ENCODE data around the gene APOL1. TPM values are rescaled to one million over a fixed set of nuclear protein-coding genes. Genes with fewer than 3 reads are reported as not detected.

Gene APOL1
- total and polyA plus RNA-seq, 2 of the 4 experiments (the other 2 are of a cell fraction), result 0.36 to 0.77 TPM

DNA sequence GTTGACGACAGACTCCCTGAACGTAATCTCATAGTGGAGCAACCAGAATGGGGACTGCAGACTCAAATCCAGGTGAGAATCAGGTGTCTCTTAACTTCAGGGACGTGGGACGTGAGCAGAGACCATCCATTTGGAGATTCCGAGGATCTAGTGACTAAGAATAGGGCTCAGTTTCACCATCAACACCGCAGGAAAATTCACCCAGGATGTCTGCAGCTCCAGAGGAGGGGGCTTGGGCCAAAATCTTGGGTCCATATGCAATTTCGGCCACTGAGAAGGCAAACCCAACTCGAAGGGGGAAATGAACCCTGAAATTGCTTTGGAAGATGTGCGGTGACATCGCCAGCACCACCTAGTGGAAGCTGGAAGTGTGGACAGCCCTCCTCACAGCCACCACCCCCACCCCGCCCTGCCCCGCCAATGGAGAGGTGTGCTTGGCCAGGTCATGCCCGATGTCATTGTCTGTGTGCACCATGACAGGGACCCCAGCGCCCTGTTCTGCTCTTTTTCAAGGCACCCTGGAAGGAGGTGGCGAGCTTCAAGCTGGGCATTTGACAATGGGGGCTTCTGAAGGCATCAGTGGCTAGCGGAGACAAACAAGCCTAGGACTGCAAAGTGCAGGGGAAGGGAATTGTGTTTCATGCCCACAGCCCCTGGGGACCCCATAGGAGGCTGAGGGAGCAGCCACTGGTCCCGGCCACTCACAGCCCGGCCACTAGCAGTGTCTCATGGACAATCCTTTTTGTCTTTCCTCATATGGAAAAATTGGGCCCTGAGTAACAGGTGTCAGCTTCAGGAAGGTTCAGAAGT lies 24.8 kb downstream of the APOL1 start (continued):
- TF ChIP-seq, protein P1, sequence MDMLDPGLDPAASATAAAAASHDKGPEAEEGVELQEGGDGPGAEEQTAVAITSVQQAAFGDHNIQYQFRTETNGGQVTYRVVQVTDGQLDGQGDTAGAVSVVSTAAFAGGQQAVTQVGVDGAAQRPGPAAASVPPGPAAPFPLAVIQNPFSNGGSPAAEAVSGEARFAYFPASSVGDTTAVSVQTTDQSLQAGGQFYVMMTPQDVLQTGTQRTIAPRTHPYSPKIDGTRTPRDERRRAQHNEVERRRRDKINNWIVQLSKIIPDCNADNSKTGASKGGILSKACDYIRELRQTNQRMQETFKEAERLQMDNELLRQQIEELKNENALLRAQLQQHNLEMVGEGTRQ (IDR thresholded peaks at IDR 0.05; ENCODE audit: low read depth, low read length), result no peak
- TF ChIP-seq SMC3 (IDR thresholded peaks at IDR 0.05; ENCODE audit: low read depth, low read length), result peak; percentile 31; the same call in 1 of the 2 replicates

DNA sequence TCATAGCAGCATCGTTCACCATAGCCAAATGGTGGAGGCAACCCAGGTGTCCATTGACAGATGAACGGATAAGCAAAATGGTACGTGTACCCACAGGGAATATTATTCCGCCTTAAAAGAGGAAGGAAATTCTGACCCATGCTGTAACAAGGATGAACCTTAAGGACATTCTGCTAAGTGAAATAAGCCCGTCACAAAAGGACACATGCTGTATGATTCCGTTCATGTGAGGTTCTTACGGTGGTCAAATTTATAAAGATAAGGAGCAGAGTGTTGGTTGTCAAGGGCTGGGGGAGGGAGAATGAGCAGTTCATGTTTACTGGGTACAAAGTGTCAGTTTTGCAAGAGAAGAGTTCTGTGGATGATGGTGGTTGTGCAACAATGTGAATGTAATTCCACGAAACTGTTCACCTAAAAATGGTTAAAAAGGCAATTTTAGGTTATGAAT lies 26.3 kb downstream of the APOL1 start:
- DNase-seq, result no peak

More for the DNA sequence above, 26.3 kb downstream of the APOL1 start:
- Histone ChIP-seq H3K14ac (replicated peaks; ENCODE audit: low read depth, low read length) (no peak overlapping the region), H2AFZ (replicated peaks; ENCODE audit: low read length, poor library complexity) (no peak overlapping the region), H3K4me3 (ENCODE audit: insufficient read depth, low read depth, low read length) (no peak overlapping the region), H2BK20ac (ENCODE audit: low read depth, low read length) (no peak overlapping the region), H2BK5ac (ENCODE audit: low read depth, low read length, poor library complexity, severe bottlenecking) (peak overlapping the region; percentile 24), H4K8ac (ENCODE audit: low read depth in 2 of 2, low read length in 2 of 2) (peak overlapping the region in 1 of 2 experiments; percentile 24; a peak in 1 of 4 replicates), H3K36me3 (ENCODE audit: control insufficient read depth, insufficient read depth, low read length) (peaks cover 49% of the 10 kb centered on the region), H2BK15ac (ENCODE audit: low read depth, low read length) (no peak overlapping the region), H3K4ac (ENCODE audit: low read depth, low read length) (no peak overlapping the region), H3K4me2 (ENCODE audit: low read depth, low read length) (no peak overlapping the region), H2AK5ac (ENCODE audit: low read depth, low read length) (no peak overlapping the region), H3K23ac (ENCODE audit: low read depth, low read length) (no peak overlapping the region), H4K91ac (ENCODE audit: insufficient read depth, low read depth, low read length) (no peak overlapping the region), H3K9ac (ENCODE audit: low read depth, low read length) (no peak overlapping the region), H3K9me1 (ENCODE audit: insufficient read depth, low read length) (0 out of 2 replicates have a peak, but pooled peaks cover 5% of the 10 kb centered on the region), H2AK9ac (replicated peaks; ENCODE audit: low read depth, low read length, poor library complexity) (no peak overlapping the region), H3K56ac (ENCODE audit: extremely low read depth, insufficient read depth, low read length) (no peak overlapping the region), H3K27ac (ENCODE audit: insufficient read depth, low read length) (no peak overlapping the region), H3K27me3 (ENCODE audit: control insufficient read depth, insufficient read depth, low read length) (no peaks in the 10 kb centered on the region), H2BK120ac (ENCODE audit: low read depth, low read length) (no peak overlapping the region), H4K20me1 (ENCODE audit: insufficient read depth, low read length) (peaks cover 63% of the 10 kb centered on the region), H3K18ac (ENCODE audit: low read depth, low read length) (no peak overlapping the region), H3K9me3 (ENCODE audit: control insufficient read depth, insufficient read depth, low read length) (peaks cover 3% of the 10 kb centered on the region; the same call in 1 of the 2 replicates), H3K4me1 (ENCODE audit: control insufficient read depth, insufficient read depth, low read length) (no peaks in the 10 kb centered on the region), H3K79me1 (ENCODE audit: low read depth in 1 of 2, low read length in 2 of 2) (peaks cover 9 to 34% of the 10 kb centered on the region in 2 experiments), H4K5ac (ENCODE audit: low read depth, low read length) (no peak overlapping the region)
- POLR2A ChIA-PET (ENCODE audit: unreplicated experiment), result no interaction called here
- dilution Hi-C loops (cut with HindIII; ENCODE audit: low sequenced_read_pairs, unreplicated experiment), result no loop called here
- TF ChIP-seq CEBPB (IDR thresholded peaks at IDR 0.05; ENCODE audit: low read depth, low read length) (peak; percentile 74), MXI1 (IDR thresholded peaks at IDR 0.05; ENCODE audit: borderline replicate concordance, low read depth, low read length) (no peak)
- in situ Hi-C loops (cut with MboI; ENCODE audit: low sequenced_read_pairs), result no loop called here
- no peak for ATAC-seq (ENCODE audit: low read depth)
- BruUV-seq (replicated peaks), result no TSS peak
- intact Hi-C loops (cut with micrococcal nuclease), result loop anchor here (5.0 kb wide), 2 partner anchors 42 to 132 kb away; partner anchors contain the start of gene APOL2
- CTCF ChIA-PET, result no interaction called here
- 88% methylated on average over 6 of the region's 8 CpGs; no CpG with 5 or more reads in 1 of the 2 experiments for WGBS, 2 experiments (ENCODE audit: extremely low coverage in 2 of 2, insufficient read length in 1 of 2)

Measured in IMR-90 (cell line).